Endothelial cell of umbilical vein (primary cell): ENCODE data around the gene SIM1. TPM values are rescaled to one million over a fixed set of nuclear protein-coding genes. Genes with fewer than 3 reads are reported as not detected.

Experiments used
- BruUV-seq: library from RNA; stranded (reverse); fragments of 400-500 nt; replicated peaks from 2 replicates; lab custom pipeline; 2021; lab: Mats Ljungman, UMichigan
- CTCF ChIA-PET: fragments of 300-600, 350-600 bp; sonication (Branson Sonifier 250); formaldehyde crosslinking; loops from one replicate; lab custom pipeline; 2021; ENCODE audit warnings: antibody characterized with exemption, inconsistent platforms; lab: Charles Lee
- POLR2A ChIA-PET: fragments of 300-600, 350-600 bp; sonication (Branson Sonifier 250); formaldehyde crosslinking; loops from one replicate; lab custom pipeline; 2021; ENCODE audit warnings: antibody characterized with exemption, inconsistent platforms; lab: Charles Lee
- DNase-seq: peaks from one replicate; pipeline ENCODE4 v3.0.0-alpha.2; 2011; ENCODE audit warnings: low read depth, low spot score
- FAIRE-seq: peaks from 2 replicates; lab custom pipeline; 2011; peaks lifted over from hg19 to GRCh38; lab: Jason Lieb, UNC
- H2AFZ ChIP-seq: 2 replicates; pipeline ENCODE4 v1.6.0; 2012; ENCODE audit warnings: low read depth, low read length, control low read depth, inconsistent platforms
- H3K27ac ChIP-seq: 2 replicates; pipeline ENCODE4 v1.5.1; 2011; ENCODE audit warnings: low read depth, mild to moderate bottlenecking, control low read depth, low read length, moderate library complexity; ENCODE audit not compliant: insufficient read depth
- H3K27me3 ChIP-seq, 2 experiments: 2 replicates each; pipeline versions ENCODE4 v1.6.0 to v1.6.1; 2011; ENCODE audit warnings: low read length in 2 of 2, mixed read lengths in 1 of 2; ENCODE audit not compliant: control insufficient read depth in 2 of 2, insufficient read depth in 2 of 2
- H3K36me3 ChIP-seq, 2 experiments: 2 replicates in 1 of 2; 3 replicates in 1 of 2; pipeline ENCODE4 v1.5.1; 2011; ENCODE audit warnings: low read length in 2 of 2, mild to moderate bottlenecking in 1 of 2, moderate library complexity in 1 of 2; ENCODE audit not compliant: control insufficient read depth in 2 of 2, insufficient read depth in 2 of 2; ENCODE audit errors: extremely low read depth in 1 of 2
- H3K4me1 ChIP-seq: 3 replicates; pipeline ENCODE4 v1.5.1; 2011; ENCODE audit warnings: mild to moderate bottlenecking, low read length; ENCODE audit not compliant: control insufficient read depth, insufficient read depth; ENCODE audit errors: extremely low read depth
- H3K4me2 ChIP-seq: 2 replicates; pipeline ENCODE4 v1.6.1; 2011; ENCODE audit warnings: low read length, control low read depth, mixed read lengths; ENCODE audit not compliant: insufficient read depth
- H3K4me3 ChIP-seq, 3 experiments: fragments of 200-600 bp in 1 of 3; sonication (generic), shearing (Covaris generic) in 1 of 3; replicated peaks in 1 of 3; 2 replicates each; pipeline ENCODE4 v1.5.1; 2011 to 2016; ENCODE audit warnings: control low read depth in 3 of 3, low read length in 3 of 3, mild to moderate bottlenecking in 2 of 3, inconsistent platforms in 1 of 3, low read depth in 1 of 3, moderate library complexity in 1 of 3; ENCODE audit not compliant: insufficient read depth in 1 of 3
- H3K79me2 ChIP-seq: 2 replicates; pipeline ENCODE4 v1.6.0; 2012; ENCODE audit warnings: low read length, inconsistent platforms; ENCODE audit not compliant: control insufficient read depth, insufficient read depth
- H3K9ac ChIP-seq: replicated peaks from 2 replicates; pipeline ENCODE3; 2011; ENCODE audit warnings: low read length, control low read depth; ENCODE audit not compliant: insufficient read depth; ENCODE audit errors: extremely low read depth
- H3K9me1 ChIP-seq: replicated peaks from 3 replicates; pipeline ENCODE4 v1.6.0; 2011; ENCODE audit warnings: mild to moderate bottlenecking, low read length; ENCODE audit not compliant: control insufficient read depth, insufficient read depth; ENCODE audit errors: extremely low read depth
- H3K9me3 ChIP-seq: replicated peaks from 2 replicates; pipeline ENCODE4 v1.5.1; 2012; ENCODE audit warnings: low read length, inconsistent platforms; ENCODE audit not compliant: control insufficient read depth, insufficient read depth
- H4K20me1 ChIP-seq: replicated peaks from 2 replicates; pipeline ENCODE3; 2011; ENCODE audit warnings: mild to moderate bottlenecking, low read length; ENCODE audit not compliant: control insufficient read depth, insufficient read depth; ENCODE audit errors: extremely low read depth
- CTCF ChIP-seq, 2 donors: IDR thresholded peaks; 1 replicate in 1 of 2; 2 replicates in 1 of 2; pipeline ENCODE4 v1.5.1; 2011; ENCODE audit warnings: low read length in 2 of 2, mild to moderate bottlenecking in 2 of 2, moderate library complexity in 2 of 2, control low read depth in 1 of 2, inconsistent platforms in 1 of 2, low read depth in 1 of 2; ENCODE audit not compliant: insufficient read depth in 1 of 2; ENCODE audit errors: extremely low read depth in 1 of 2
- EZH2 ChIP-seq: IDR thresholded peaks from 2 replicates; pipeline ENCODE4 v1.6.1; 2012; ENCODE audit warnings: borderline replicate concordance, low read depth, mild to moderate bottlenecking, moderate library complexity, low read length, inconsistent platforms; ENCODE audit not compliant: severe bottlenecking
- FOS ChIP-seq: IDR thresholded peaks from 2 replicates; pipeline ENCODE4 v1.6.1; 2011; ENCODE audit warnings: mild to moderate bottlenecking, low read length, moderate library complexity, borderline replicate concordance; ENCODE audit not compliant: insufficient read depth
- GATA2 ChIP-seq: IDR thresholded peaks from 2 replicates; pipeline ENCODE4 v1.7.0; 2011; ENCODE audit warnings: low read depth, mild to moderate bottlenecking, moderate library complexity, mixed read lengths, low read length; ENCODE audit not compliant: insufficient read length, insufficient read depth
- JUN ChIP-seq: IDR thresholded peaks from 2 replicates; pipeline ENCODE4 v1.6.1; 2011; ENCODE audit warnings: borderline replicate concordance, low read depth; ENCODE audit not compliant: insufficient read length, insufficient read depth
- MYC ChIP-seq: IDR thresholded peaks from one replicate; pipeline ENCODE4 v1.6.1; 2011; ENCODE audit warnings: mild to moderate bottlenecking, low read depth, low read length
- POLR2A ChIP-seq: IDR thresholded peaks from 2 replicates; pipeline ENCODE4 v1.6.1; 2012; ENCODE audit warnings: low read depth, mild to moderate bottlenecking, control low read depth, low read length
- POLR2AphosphoS5 ChIP-seq: IDR thresholded peaks from 2 replicates; pipeline ENCODE4 v1.6.1; 2012; ENCODE audit warnings: low read depth, mild to moderate bottlenecking, control low read depth, low read length, moderate library complexity; ENCODE audit not compliant: insufficient read depth
- dilution Hi-C: fragments of 300-500 bp; cut with MboI; formaldehyde crosslinking; loops from one replicate; pipeline ENCODE4 v1.15.0; 2019; ENCODE audit warnings: low sequenced_read_pairs; ENCODE audit not compliant: extremely low pct_ligation_motif_present
- intact Hi-C: fragments of 100-400 bp; cut with micrococcal nuclease; formaldehyde crosslinking; loops from one replicate; pipeline ENCODE4 v1.10.0; 2022
- polyA plus RNA-seq, 4 experiments: library from polyadenylated mRNA; depleted of rRNA in 3 of 4; stranded (reverse) in 3 of 4; unstranded in 1 of 4; fragments of >200 nt; gene quantifications; 2 replicates each; pipeline versions ENCODE4 v1.2.1 to v1.2.3, GENCODE V29; 2011 to 2012; ENCODE audit warnings: missing spikeins in 1 of 4
- total RNA-seq: library from RNA; stranded (reverse); gene quantifications from 2 replicates; pipeline ENCODE4 v1.2.3, GENCODE V29; 2021
- TF ChIP-seq, protein P1 (sequence below): IDR thresholded peaks from 2 replicates; pipeline ENCODE4 v1.6.1; 2011; ENCODE audit not compliant: insufficient read depth, insufficient read length

SIM1 gene
- total and polyA plus RNA-seq, 2 donors (not counting 3 experiments of a cell fraction or from before 2014, with no cell fraction given) = 0.14 to 0.29 TPM

DNA sequence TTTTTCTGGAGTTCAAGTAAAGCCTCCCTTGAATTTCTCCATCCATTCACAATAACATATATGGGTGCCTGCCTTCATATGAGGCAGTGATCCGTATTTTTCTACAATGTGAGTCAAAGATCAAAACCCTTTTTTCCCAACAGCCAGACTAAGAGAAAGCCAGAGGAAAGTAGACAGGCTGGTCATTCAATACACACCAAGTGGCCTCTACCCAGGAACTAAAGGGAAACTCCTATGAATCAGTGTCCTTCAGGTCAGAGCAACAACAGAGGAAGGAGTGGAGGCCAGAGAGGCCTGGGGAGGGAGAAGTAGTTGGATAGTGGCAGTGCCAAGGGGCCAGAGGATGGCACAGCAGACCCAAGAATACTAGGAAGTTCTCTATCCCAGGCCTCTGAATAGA is 23.8 kb downstream of the SIM1 start:
- no peak for FAIRE-seq
- peaks cover 2 to 8% of the 10 kb centered on the region in 2 experiments for H3K27me3 ChIP-seq
- intact Hi-C loops = no loop called here

More for the DNA sequence above, 23.8 kb downstream of the SIM1 start:
- DNase-seq = peak; percentile 9
- Histone ChIP-seq H3K36me3 (no peaks in the 10 kb centered on the region), H3K79me2 (no peaks in the 10 kb centered on the region), H2AFZ (no peak overlapping the region), H3K27ac (no peak overlapping the region), H3K9ac (no peak overlapping the region), H4K20me1 (no peaks in the 10 kb centered on the region), H3K4me2 (no peak overlapping the region), H3K9me3 (no peaks in the 10 kb centered on the region), H3K9me1 (no peaks in the 10 kb centered on the region), H3K4me1 (no peaks in the 10 kb centered on the region), H3K4me3 (no peak overlapping the region)
- CTCF ChIA-PET = no interaction called here
- POLR2A ChIA-PET = no interaction called here
- BruUV-seq = no TSS peak
- dilution Hi-C loops = no loop called here
- TF ChIP-seq POLR2AphosphoS5 = no peak
- TF ChIP-seq FOS = no peak
- TF ChIP-seq, protein P1, sequence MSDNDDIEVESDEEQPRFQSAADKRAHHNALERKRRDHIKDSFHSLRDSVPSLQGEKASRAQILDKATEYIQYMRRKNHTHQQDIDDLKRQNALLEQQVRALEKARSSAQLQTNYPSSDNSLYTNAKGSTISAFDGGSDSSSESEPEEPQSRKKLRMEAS = no peak
- TF ChIP-seq EZH2 = no peak
- TF ChIP-seq GATA2 = no peak
- no peak for TF ChIP-seq CTCF (IDR thresholded peaks at IDR 0.05; ENCODE audit: extremely low read depth in 1 of 2, insufficient read depth in 1 of 2, low read depth in 1 of 2, low read length in 2 of 2)
- no peak for TF ChIP-seq MYC
- TF ChIP-seq JUN = no peak
- TF ChIP-seq POLR2A = no peak
